Smooth muscle cell (in vitro differentiated cells): ENCODE measurements around the gene GLOD5. TPM values are rescaled to one million over a fixed set of nuclear protein-coding genes. Genes with fewer than 3 reads are reported as not detected.

Experiments
- DNase-seq: peaks from one replicate; lab custom pipeline; 2025; ENCODE audit not compliant: unreplicated experiment; lab: John Stamatoyannopoulos, UW
- H2AFZ ChIP-seq: fragments of 200-600 bp; sonication (generic); 2 replicates; pipeline ENCODE4 v1.6.0; 2016; ENCODE audit warnings: antibody characterized with exemption, low read depth, mild to moderate bottlenecking
- H3F3A ChIP-seq: fragments of 200-600 bp; sonication (generic); 2 replicates; pipeline ENCODE4 v1.6.0; 2017; ENCODE audit warnings: antibody characterized with exemption, low read depth
- H3K27ac ChIP-seq: fragments of 200-600 bp; sonication (generic); 2 replicates; pipeline ENCODE4 v1.5.1; 2016; ENCODE audit warnings: low read depth, mild to moderate bottlenecking
- H3K27me3 ChIP-seq: fragments of 200-600 bp; sonication (generic); 2 replicates; pipeline ENCODE4 v1.6.1; 2016; ENCODE audit warnings: low read depth, mild to moderate bottlenecking
- H3K36me3 ChIP-seq: fragments of 200-600 bp; sonication (generic); 2 replicates; pipeline ENCODE4 v1.5.1; 2016; ENCODE audit warnings: low read depth
- H3K4me1 ChIP-seq: fragments of 200-600 bp; sonication (generic); 2 replicates; pipeline ENCODE4 v1.5.1; 2016; ENCODE audit warnings: low read depth
- H3K4me2 ChIP-seq: fragments of 200-600 bp; sonication (generic); 2 replicates; pipeline ENCODE4 v1.6.0; 2016; ENCODE audit warnings: mild to moderate bottlenecking
- H3K4me3 ChIP-seq: fragments of 200-600 bp; sonication (generic); 2 replicates; pipeline ENCODE4 v1.5.1; 2016; ENCODE audit warnings: mild to moderate bottlenecking
- H3K79me2 ChIP-seq: fragments of 200-600 bp; sonication (generic); 2 replicates; pipeline ENCODE4 v1.6.0; 2016; ENCODE audit warnings: low read depth, mild to moderate bottlenecking
- H3K9ac ChIP-seq: fragments of 200-600 bp; sonication (generic); 2 replicates; pipeline ENCODE4 v1.6.0; 2016; ENCODE audit warnings: low read depth
- H3K9me3 ChIP-seq: fragments of 200-600 bp; sonication (generic); replicated peaks from 2 replicates; pipeline ENCODE4 v1.5.1; 2016; ENCODE audit warnings: low read depth
- H4K20me1 ChIP-seq: fragments of 200-600 bp; sonication (generic); 2 replicates; pipeline ENCODE4 v1.6.0; 2016; ENCODE audit warnings: low read depth
- WGBS: methylation state at CpG from one replicate; pipeline ENCODE4 v1.1.7; 2016; ENCODE audit warnings: low lambda C conversion rate; 5-methylcytosine and 5-hydroxymethylcytosine counted together
- polyA plus RNA-seq: library from polyadenylated mRNA; unstranded; fragments of >200 nt; fragmentation: Nextera tagmentation; extraction: Ambion mirVana; gene quantifications from 2 replicates; pipeline ENCODE4 v1.2.1, GENCODE V29; 2016
- total RNA-seq: library from RNA; depleted of rRNA; stranded (reverse); fragments of >200 nt; gene quantifications from 2 replicates; pipeline ENCODE4 v1.2.3, GENCODE V29; 2014
- TF ChIP-seq, protein P1 (sequence below): fragments of 200-600 bp; sonication (generic); IDR thresholded peaks from 2 replicates; pipeline ENCODE4 v1.5.1; 2017; ENCODE audit warnings: borderline replicate concordance, mild to moderate bottlenecking, antibody characterized with exemption; ENCODE audit not compliant: insufficient read depth, poor library complexity, severe bottlenecking

The GLOD5 gene
- not detected in 2 replicates for total RNA-seq
- not detected in 2 replicates for polyA plus RNA-seq

DNA sequence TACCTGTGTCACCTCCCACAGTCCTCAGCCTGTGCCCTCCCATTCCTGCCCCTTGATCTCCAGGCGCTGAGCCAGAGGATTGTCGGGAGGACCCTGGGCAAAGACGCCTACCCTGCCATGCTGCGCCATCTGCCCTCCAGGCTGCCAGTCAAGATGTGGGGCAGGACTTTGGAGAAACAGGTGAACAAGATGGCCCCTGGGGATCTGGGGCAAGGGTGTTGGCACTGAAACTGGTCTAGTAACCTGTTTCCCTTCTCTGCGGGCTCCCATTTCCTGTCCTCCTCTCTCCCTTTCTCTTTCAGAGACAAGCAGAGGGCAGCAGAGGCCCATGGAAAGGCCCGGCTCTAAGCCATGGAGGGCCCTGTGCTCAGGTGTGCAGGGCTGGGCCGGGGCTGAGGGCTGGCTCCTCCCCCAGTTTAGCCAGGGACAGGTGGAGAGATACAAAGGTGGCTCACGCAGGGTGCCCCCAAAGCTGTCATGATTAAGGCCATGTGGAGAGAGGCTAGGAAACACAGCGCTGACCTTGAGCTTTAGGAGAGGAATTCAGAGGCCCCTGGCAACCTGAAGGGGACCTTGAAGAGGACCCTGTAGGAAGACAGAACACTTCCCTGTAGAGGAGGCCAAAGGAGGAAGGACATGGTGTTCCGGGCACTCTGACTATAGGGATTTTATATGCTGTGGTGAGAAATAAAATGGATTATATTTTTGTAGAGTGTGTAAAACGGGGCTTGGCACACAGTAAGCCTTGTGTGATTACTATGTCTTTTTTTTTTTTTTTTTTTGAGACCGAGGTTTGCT lies at the start of gene GLOD5:
GLOD5 (plus strand) TSS at position 74 of the 798 bp plus-strand sequence; CDS start at position 118, 44 bp downstream.
- TF ChIP-seq, protein P1, sequence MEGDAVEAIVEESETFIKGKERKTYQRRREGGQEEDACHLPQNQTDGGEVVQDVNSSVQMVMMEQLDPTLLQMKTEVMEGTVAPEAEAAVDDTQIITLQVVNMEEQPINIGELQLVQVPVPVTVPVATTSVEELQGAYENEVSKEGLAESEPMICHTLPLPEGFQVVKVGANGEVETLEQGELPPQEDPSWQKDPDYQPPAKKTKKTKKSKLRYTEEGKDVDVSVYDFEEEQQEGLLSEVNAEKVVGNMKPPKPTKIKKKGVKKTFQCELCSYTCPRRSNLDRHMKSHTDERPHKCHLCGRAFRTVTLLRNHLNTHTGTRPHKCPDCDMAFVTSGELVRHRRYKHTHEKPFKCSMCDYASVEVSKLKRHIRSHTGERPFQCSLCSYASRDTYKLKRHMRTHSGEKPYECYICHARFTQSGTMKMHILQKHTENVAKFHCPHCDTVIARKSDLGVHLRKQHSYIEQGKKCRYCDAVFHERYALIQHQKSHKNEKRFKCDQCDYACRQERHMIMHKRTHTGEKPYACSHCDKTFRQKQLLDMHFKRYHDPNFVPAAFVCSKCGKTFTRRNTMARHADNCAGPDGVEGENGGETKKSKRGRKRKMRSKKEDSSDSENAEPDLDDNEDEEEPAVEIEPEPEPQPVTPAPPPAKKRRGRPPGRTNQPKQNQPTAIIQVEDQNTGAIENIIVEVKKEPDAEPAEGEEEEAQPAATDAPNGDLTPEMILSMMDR: peak; percentile 24
- Histone ChIP-seq H3K79me2 (no peaks in the 10 kb centered on the region), H3K4me3 (no peak within 1 kb of the TSS), H3K36me3 (no peaks in the 10 kb centered on the region), H3K4me1 (no peaks in the 10 kb centered on the region), H3K9me3 (no peaks in the 10 kb centered on the region), H4K20me1 (no peaks in the 10 kb centered on the region), H3F3A (no peaks in the 10 kb centered on the region), H2AFZ (no peak within 1 kb of the TSS), H3K9ac (no peak within 1 kb of the TSS), H3K4me2 (no peak within 1 kb of the TSS), H3K27ac (no peak within 1 kb of the TSS), H3K27me3 (no peaks in the 10 kb centered on the region)
- DNase-seq: no peak
- 69% methylated on average over 12 of the region's 12 CpGs for WGBS

DNA sequence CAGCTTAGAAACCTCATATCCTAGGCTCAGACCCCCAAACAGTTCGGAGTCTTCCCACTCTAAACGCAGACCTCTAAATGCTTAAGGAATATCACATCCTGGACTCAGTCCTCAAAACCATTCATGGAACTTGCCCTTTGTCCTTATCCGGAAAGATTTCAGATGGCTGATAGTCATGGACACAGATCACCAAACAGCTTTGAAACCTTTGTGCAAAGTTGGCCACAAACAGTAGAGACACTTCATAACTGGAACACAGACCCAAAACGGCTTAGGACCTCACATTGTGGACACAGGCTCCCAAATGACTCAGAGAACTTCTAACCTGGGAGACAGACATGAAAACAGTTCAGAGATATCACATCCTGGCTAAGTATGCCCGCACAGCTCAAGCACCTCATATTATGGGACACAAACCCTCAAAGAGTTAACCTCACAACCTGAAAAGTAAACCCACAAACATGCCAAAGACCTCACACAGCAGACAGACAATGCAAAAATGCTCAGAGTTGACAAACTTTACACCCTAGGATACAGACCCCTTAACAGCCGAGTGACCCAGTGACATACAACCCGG lies 49.5 kb upstream of the GLOD5 start:
- Histone ChIP-seq H3K27me3 (no peaks in the 10 kb centered on the region), H3K9ac (no peak overlapping the region), H3K36me3 (no peaks in the 10 kb centered on the region), H2AFZ (no peak overlapping the region), H3K27ac (peak overlapping the region; percentile 67), H3K4me1 (no peaks in the 10 kb centered on the region), H3F3A (no peaks in the 10 kb centered on the region), H3K9me3 (no peaks in the 10 kb centered on the region), H3K4me2 (no peak overlapping the region), H3K79me2 (no peaks in the 10 kb centered on the region), H4K20me1 (no peaks in the 10 kb centered on the region), H3K4me3 (no peak overlapping the region)
- no peak for DNase-seq
- WGBS: 82% methylated on average over 7 of the region's 7 CpGs
- TF ChIP-seq, protein P1: no peak

DNA sequence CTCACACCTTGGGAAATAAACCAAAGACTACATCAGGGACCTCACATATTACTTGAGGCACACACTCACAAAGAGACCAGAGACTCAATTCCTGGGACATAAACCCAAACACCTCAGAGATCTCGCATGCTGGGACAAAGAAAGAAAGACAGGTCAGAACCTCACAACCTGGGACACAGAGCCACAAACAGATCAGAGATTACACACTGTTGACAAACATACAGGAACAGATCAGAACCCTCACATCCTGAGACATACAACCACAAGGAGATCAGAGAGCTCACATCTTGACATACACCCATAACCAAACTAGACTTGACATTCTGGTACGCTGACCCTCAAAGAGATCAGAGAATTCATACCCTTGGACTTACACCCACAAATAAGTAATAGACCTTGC lies 47.7 kb upstream of the GLOD5 start:
- Histone ChIP-seq H3K27ac (peak overlapping the region; percentile 67), H3K4me1 (no peaks in the 10 kb centered on the region), H3K27me3 (no peaks in the 10 kb centered on the region), H3F3A (no peaks in the 10 kb centered on the region), H3K4me2 (no peak overlapping the region), H4K20me1 (no peaks in the 10 kb centered on the region), H2AFZ (no peak overlapping the region), H3K36me3 (no peaks in the 10 kb centered on the region), H3K9me3 (no peaks in the 10 kb centered on the region), H3K4me3 (no peak overlapping the region), H3K79me2 (no peaks in the 10 kb centered on the region), H3K9ac (peak overlapping the region; percentile 43)
- TF ChIP-seq, protein P1: no peak
- no peak for DNase-seq
- WGBS: 77% methylated on average over 2 of the region's 2 CpGs

DNA sequence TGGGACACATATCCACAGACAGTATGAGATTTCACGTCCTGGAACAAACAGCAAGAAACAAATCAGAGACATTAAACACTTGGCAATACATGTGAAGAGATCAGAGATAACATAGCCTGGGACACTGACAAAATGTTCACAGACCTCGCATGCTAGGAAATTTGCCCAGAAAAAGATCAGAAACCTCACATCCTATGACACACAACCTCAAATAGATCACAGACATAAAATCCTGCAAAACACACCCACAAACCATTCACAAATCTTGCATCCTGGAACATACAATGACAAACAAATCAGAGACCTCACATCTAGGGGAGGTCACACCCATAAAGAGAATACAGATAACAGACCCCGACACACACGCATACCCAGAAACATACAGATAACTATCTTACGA lies 47.0 kb upstream of the GLOD5 start:
- DNase-seq: no peak
- TF ChIP-seq, protein P1: no peak
- no peaks in the 10 kb centered on the region for H4K20me1 ChIP-seq
- no peaks in the 10 kb centered on the region for H3K27me3 ChIP-seq
- no peak overlapping the region for H2AFZ ChIP-seq
- H3F3A ChIP-seq: no peaks in the 10 kb centered on the region
- whole genome bisulfite sequencing: 66% methylated on average over 5 of the region's 5 CpGs
- no peaks in the 10 kb centered on the region for H3K9me3 ChIP-seq
- no peaks in the 10 kb centered on the region for H3K79me2 ChIP-seq
- H3K9ac ChIP-seq: peak overlapping the region; percentile 43
- peak overlapping the region; percentile 67 for H3K27ac ChIP-seq
- no peak overlapping the region for H3K4me2 ChIP-seq
- H3K36me3 ChIP-seq: no peaks in the 10 kb centered on the region
- no peaks in the 10 kb centered on the region for H3K4me1 ChIP-seq
- no peak overlapping the region for H3K4me3 ChIP-seq
